Osteoblast (primary cell): ENCODE results near the gene ZEB2. TPM values are rescaled to one million over a fixed set of nuclear protein-coding genes. Genes with fewer than 3 reads are reported as not detected.

Experiments
- DNase-seq: peaks from one replicate; pipeline ENCODE4 v3.0.0; 2011; ENCODE audit warnings: low spot score, mixed read lengths; ENCODE audit not compliant: insufficient read length; ENCODE audit errors: missing footprints
- H2AFZ ChIP-seq: 2 replicates; pipeline ENCODE4 v1.6.0; 2011; ENCODE audit warnings: mild to moderate bottlenecking, low read length
- H3K27ac ChIP-seq: 2 replicates; pipeline ENCODE4 v1.5.1; 2011; ENCODE audit warnings: mild to moderate bottlenecking, low read depth, low read length, moderate library complexity
- H3K27me3 ChIP-seq: 2 replicates; pipeline ENCODE4 v1.6.0; 2012; ENCODE audit warnings: mild to moderate bottlenecking, control low read depth, inconsistent platforms, low read length, moderate library complexity; ENCODE audit not compliant: insufficient read depth
- H3K36me3 ChIP-seq: 2 replicates; pipeline ENCODE4 v1.5.1; 2011; ENCODE audit warnings: mild to moderate bottlenecking, low read length, control low read depth, moderate library complexity; ENCODE audit not compliant: insufficient read depth
- H3K4me1 ChIP-seq: 2 replicates; pipeline ENCODE4 v1.5.1; 2011; ENCODE audit warnings: mild to moderate bottlenecking, low read length, control low read depth, moderate library complexity; ENCODE audit not compliant: insufficient read depth
- H3K4me2 ChIP-seq: 2 replicates; pipeline ENCODE4 v1.6.0; 2011; ENCODE audit warnings: mild to moderate bottlenecking, low read length; ENCODE audit not compliant: insufficient read depth
- H3K4me3 ChIP-seq: fragments of 200-600 bp; sonication (generic); 3 replicates; pipeline ENCODE4 v1.5.1; 2012; ENCODE audit warnings: mild to moderate bottlenecking, low read length, inconsistent platforms; ENCODE audit not compliant: insufficient read depth
- H3K79me2 ChIP-seq: 2 replicates; pipeline ENCODE4 v1.6.0; 2012; ENCODE audit warnings: mild to moderate bottlenecking, low read length, control low read depth, inconsistent platforms; ENCODE audit not compliant: insufficient read depth
- H3K9me3 ChIP-seq: 2 replicates; pipeline ENCODE4 v1.5.1; 2011; ENCODE audit warnings: low read depth, low read length, control low read depth
- H4K20me1 ChIP-seq: 2 replicates; pipeline ENCODE4 v1.6.0; 2012; ENCODE audit warnings: mild to moderate bottlenecking, low read length, control low read depth; ENCODE audit not compliant: insufficient read depth
- total RNA-seq: library from RNA; depleted of rRNA; stranded (reverse); fragments of >200 nt; gene quantifications from 2 replicates; pipeline ENCODE4 v1.2.3, GENCODE V29; 2012
- TF ChIP-seq, protein P1 (sequence below): IDR thresholded peaks from 2 replicates; pipeline ENCODE4 v1.5.1; 2011; ENCODE audit warnings: mild to moderate bottlenecking, low read depth, low read length, moderate library complexity; ENCODE audit errors: extremely low read depth

Gene ZEB2
- total RNA-seq, 1 donor: 119 TPM

DNA sequence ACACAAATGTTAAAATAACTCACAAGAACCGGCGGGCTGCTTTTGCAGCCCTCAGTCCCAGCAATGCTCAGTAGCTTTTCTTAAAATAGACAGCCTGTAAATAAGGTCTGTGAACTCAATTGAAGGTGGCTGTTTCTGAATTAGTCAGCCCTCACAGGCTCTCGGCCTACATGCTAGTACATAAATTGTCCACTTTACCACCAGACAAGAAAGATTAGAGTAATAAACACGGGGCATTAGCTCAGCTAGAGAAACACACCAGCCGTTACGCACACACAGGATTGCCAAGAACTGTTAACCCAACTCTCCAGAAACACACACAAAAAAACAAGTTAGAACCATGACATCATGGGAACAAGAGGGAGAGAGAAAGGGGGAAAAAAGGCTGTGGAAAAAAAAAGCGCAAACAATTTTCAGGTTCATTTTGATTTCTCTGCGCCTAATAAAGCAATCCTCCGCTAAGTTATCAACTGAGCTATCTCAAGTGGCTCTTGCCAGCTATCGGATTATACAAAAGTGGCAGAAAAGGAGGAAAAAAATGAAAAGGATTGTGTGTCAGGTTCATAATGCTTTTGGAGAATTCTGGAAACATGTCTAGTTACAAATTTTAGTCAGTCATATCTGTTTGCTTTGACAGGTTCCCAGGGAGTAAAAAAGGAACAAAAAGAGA lies 89.1 kb downstream of the ZEB2 start:
- no peak overlapping the region for H3K4me3 ChIP-seq
- H3K4me2 ChIP-seq: no peak overlapping the region
- no peaks in the 10 kb centered on the region for H3K9me3 ChIP-seq
- H2AFZ ChIP-seq: no peak overlapping the region
- TF ChIP-seq, protein P1, sequence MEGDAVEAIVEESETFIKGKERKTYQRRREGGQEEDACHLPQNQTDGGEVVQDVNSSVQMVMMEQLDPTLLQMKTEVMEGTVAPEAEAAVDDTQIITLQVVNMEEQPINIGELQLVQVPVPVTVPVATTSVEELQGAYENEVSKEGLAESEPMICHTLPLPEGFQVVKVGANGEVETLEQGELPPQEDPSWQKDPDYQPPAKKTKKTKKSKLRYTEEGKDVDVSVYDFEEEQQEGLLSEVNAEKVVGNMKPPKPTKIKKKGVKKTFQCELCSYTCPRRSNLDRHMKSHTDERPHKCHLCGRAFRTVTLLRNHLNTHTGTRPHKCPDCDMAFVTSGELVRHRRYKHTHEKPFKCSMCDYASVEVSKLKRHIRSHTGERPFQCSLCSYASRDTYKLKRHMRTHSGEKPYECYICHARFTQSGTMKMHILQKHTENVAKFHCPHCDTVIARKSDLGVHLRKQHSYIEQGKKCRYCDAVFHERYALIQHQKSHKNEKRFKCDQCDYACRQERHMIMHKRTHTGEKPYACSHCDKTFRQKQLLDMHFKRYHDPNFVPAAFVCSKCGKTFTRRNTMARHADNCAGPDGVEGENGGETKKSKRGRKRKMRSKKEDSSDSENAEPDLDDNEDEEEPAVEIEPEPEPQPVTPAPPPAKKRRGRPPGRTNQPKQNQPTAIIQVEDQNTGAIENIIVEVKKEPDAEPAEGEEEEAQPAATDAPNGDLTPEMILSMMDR: no peak
- no peaks in the 10 kb centered on the region for H3K27me3 ChIP-seq
- peaks cover 31% of the 10 kb centered on the region for H3K4me1 ChIP-seq
- H4K20me1 ChIP-seq: peaks cover 14% of the 10 kb centered on the region
- DNase-seq: no peak
- H3K27ac ChIP-seq: peak overlapping the region; percentile 71
- peaks cover 22% of the 10 kb centered on the region for H3K36me3 ChIP-seq
- H3K79me2 ChIP-seq: peaks cover 84% of the 10 kb centered on the region

DNA sequence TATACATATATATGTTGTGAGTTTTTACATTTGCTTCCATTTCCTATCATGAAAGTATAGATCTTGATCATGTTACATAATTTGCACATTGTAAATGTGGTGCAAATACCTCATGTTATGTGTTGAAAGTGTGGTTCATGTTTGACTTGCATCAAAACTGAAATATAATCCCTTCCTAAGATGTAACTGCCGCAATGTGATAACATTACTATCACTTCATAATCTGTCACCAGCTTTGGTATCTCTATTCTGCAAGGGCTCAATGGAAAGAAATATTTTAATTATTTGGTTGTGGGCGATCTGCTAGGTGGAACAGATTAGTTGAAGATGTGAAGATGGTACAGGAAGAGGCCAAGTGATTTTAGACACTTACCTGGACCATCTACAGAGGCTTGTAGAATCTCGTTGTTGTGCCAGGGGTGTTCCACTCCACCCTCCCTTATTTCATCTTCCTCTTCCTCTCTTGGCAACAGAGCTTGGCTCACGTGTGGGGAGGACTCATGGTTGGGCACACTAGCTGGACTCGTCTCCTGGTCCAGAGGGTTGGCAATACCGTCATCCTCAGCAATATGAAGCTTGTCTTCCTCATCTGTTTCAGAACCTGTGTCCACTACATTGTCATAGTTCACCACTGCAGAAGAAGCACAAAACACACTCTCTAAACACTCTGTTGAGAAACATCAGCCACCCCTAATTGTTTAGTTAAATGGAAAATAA lies 90.4 kb downstream of the ZEB2 start:
- no peak overlapping the region for H3K4me2 ChIP-seq
- H3K36me3 ChIP-seq: peaks cover 24% of the 10 kb centered on the region
- H2AFZ ChIP-seq: no peak overlapping the region
- H3K9me3 ChIP-seq: no peaks in the 10 kb centered on the region
- H3K4me3 ChIP-seq: no peak overlapping the region
- peaks cover 11% of the 10 kb centered on the region for H4K20me1 ChIP-seq
- H3K4me1 ChIP-seq: peaks cover 31% of the 10 kb centered on the region
- H3K27ac ChIP-seq: peak overlapping the region; percentile 25
- peaks cover 81% of the 10 kb centered on the region for H3K79me2 ChIP-seq
- TF ChIP-seq, protein P1: no peak
- DNase-seq: no peak
- H3K27me3 ChIP-seq: no peaks in the 10 kb centered on the region

DNA sequence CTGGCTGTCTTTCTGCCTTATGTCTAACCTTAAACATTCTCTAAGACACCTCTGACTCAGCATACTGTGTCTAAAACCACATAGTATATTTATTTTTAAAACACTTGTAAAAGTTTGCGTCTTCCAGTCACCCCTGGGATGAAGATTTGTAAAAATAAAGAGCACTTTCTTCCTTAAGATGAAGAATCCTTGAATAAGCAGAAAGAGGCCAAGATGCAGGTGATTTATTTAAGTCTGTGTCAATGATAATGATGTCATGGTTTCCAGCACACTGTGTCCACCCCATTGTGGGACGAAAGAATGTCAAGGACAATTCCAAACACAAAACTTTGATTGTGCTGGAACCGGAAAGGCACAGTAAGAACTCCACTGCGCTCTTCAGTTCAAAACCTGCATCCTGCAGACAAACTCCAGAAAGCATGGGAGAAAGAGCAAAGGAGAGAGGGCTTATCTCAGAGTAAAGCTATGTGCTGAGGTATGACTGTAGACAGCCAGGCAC lies 92.9 kb downstream of the ZEB2 start:
- Histone ChIP-seq H3K9me3 (no peaks in the 10 kb centered on the region), H3K27me3 (no peaks in the 10 kb centered on the region), H3K36me3 (peaks cover 29% of the 10 kb centered on the region), H3K4me2 (peak overlapping the region; percentile 49), H3K27ac (peak overlapping the region; percentile 69), H3K4me1 (peaks cover 25% of the 10 kb centered on the region), H3K4me3 (no peak overlapping the region), H2AFZ (no peak overlapping the region), H4K20me1 (peaks cover 5% of the 10 kb centered on the region), H3K79me2 (peaks cover 64% of the 10 kb centered on the region)
- TF ChIP-seq, protein P1: no peak
- no peak for DNase-seq

DNA sequence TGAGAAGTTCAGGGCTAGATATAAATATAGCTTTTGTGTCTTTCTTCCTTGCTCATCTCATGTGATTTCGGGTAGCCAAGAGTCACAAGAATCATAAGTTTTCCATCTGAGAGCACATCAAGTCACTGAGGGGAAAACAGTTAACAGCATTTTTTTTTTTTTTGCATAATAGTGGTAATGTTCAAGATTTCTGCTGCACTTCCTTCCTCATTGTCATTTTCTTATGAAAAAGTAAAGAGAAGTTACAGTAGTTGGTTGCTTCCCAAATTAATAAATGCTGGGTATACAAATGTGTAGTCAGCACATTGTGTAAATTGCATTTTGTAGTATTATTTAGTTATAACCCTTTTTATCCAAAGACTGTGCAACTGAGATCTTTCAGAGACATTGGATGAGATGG lies 93.6 kb downstream of the ZEB2 start:
- Histone ChIP-seq H4K20me1 (peaks cover 5% of the 10 kb centered on the region), H3K79me2 (peaks cover 59% of the 10 kb centered on the region), H3K9me3 (no peaks in the 10 kb centered on the region), H3K27me3 (no peaks in the 10 kb centered on the region), H3K4me2 (no peak overlapping the region), H3K27ac (peak overlapping the region; percentile 69), H3K4me1 (peaks cover 25% of the 10 kb centered on the region), H2AFZ (no peak overlapping the region), H3K36me3 (peaks cover 29% of the 10 kb centered on the region), H3K4me3 (no peak overlapping the region)
- TF ChIP-seq, protein P1: no peak
- DNase-seq: no peak
